B cell (primary cell): Measurements from ENCODE around the gene ZNRF2. TPM values are rescaled to one million over a fixed set of nuclear protein-coding genes. Genes with fewer than 3 reads are reported as not detected.

Experiments
- ATAC-seq: fragments of 200-7000 bp; cut with Tn5 transposase; one replicate; pipeline ENCODE4 v1.10.0; 2021; ENCODE audit warnings: low read depth, mild to moderate bottlenecking, moderate number of reproducible peaks, moderate library complexity
- CTCF ChIA-PET: fragments of 350-600 bp; sonication (Branson Sonifier 250); formaldehyde crosslinking; loops from one replicate; lab custom pipeline; 2021; ENCODE audit warnings: antibody characterized with exemption, inconsistent platforms; lab: Charles Lee
- POLR2A ChIA-PET: fragments of 350-600 bp; sonication (Branson Sonifier 250); formaldehyde crosslinking; loops from one replicate; lab custom pipeline; 2021; ENCODE audit warnings: antibody characterized with exemption; lab: Charles Lee
- DNase-seq: peaks from one replicate; pipeline ENCODE4 v3.0.0; 2013
- H2AFZ ChIP-seq: 2 replicates; pipeline ENCODE4 v1.6.1; 2012; ENCODE audit warnings: mild to moderate bottlenecking, low read depth, low read length; ENCODE audit not compliant: insufficient read depth, poor library complexity, severe bottlenecking
- H3K27ac ChIP-seq, 2 donors: 1 replicate in 1 of 2; 2 replicates in 1 of 2; pipeline ENCODE4 v1.5.1; 2012 to 2013; ENCODE audit warnings: low read length in 2 of 2, mild to moderate bottlenecking in 2 of 2, moderate library complexity in 1 of 2
- H3K27me3 ChIP-seq, 4 experiments: fragments of 200-600 bp in 1 of 4; sonication (generic) in 1 of 4; replicated peaks in 1 of 4; 1 replicate in 2 of 4; 2 replicates in 2 of 4; pipeline versions ENCODE4 v1.6.1 to v1.7.0; 2013 to 2016; ENCODE audit warnings: low read length in 3 of 4, mild to moderate bottlenecking in 2 of 4, mixed read lengths in 1 of 4, moderate library complexity in 1 of 4; ENCODE audit not compliant: insufficient read depth in 4 of 4, control insufficient read depth in 3 of 4; ENCODE audit errors: control extremely low read depth in 1 of 4
- H3K36me3 ChIP-seq, 2 experiments: replicated peaks in 1 of 2; 1 replicate in 1 of 2; 2 replicates in 1 of 2; pipeline versions ENCODE4 v1.6.1 to v1.7.1; 2013; ENCODE audit warnings: low read length in 1 of 2; ENCODE audit not compliant: insufficient read depth in 2 of 2, control insufficient read depth in 1 of 2; ENCODE audit errors: control extremely low read depth in 1 of 2, extremely low read depth in 1 of 2
- H3K4me1 ChIP-seq, 2 donors: fragments of 200-600 bp in 1 of 2; sonication (generic) in 1 of 2; 1 replicate in 1 of 2; 2 replicates in 1 of 2; pipeline versions ENCODE4 v1.5.1 to v1.6.1; 2013 to 2017; ENCODE audit warnings: low read length in 2 of 2; ENCODE audit not compliant: control insufficient read depth in 2 of 2, insufficient read depth in 2 of 2
- H3K4me2 ChIP-seq: replicated peaks from 2 replicates; pipeline ENCODE3; 2012; ENCODE audit warnings: mild to moderate bottlenecking, low read depth, low read length; ENCODE audit not compliant: poor library complexity, severe bottlenecking
- H3K4me3 ChIP-seq, 5 experiments: fragments of 200-600 bp in 1 of 5; sonication (generic) in 1 of 5; 1 replicate in 3 of 5; 2 replicates in 2 of 5; pipeline versions ENCODE4 v1.5.1 to v1.7.0; 2011 to 2016; ENCODE audit warnings: low read length in 4 of 5, mild to moderate bottlenecking in 4 of 5, low read depth in 2 of 5, control low read depth in 1 of 5, moderate library complexity in 1 of 5; ENCODE audit not compliant: insufficient read depth in 1 of 5; ENCODE audit errors: control extremely low read depth in 1 of 5, extremely low read depth in 1 of 5
- H3K79me2 ChIP-seq: fragments of 200-600 bp; sonication (generic); one replicate; pipeline ENCODE4 v1.6.0; 2016; ENCODE audit warnings: low read length; ENCODE audit not compliant: control insufficient read depth, insufficient read depth
- H3K9ac ChIP-seq: fragments of 200-600 bp; sonication (generic); 2 replicates; pipeline ENCODE4 v1.6.1; 2017; ENCODE audit warnings: mild to moderate bottlenecking, low read length, moderate library complexity
- H3K9me3 ChIP-seq, 3 donors: one replicate each; pipeline versions ENCODE4 v1.6.1 to v1.7.1; 2013; ENCODE audit warnings: low read length in 2 of 3; ENCODE audit not compliant: control insufficient read depth in 2 of 3, insufficient read depth in 1 of 3; ENCODE audit errors: control extremely low read depth in 1 of 3
- H4K20me1 ChIP-seq: 2 replicates; pipeline ENCODE4 v1.6.0; 2012; ENCODE audit warnings: mild to moderate bottlenecking, low read length; ENCODE audit not compliant: insufficient read depth, control insufficient read depth, poor library complexity, severe bottlenecking
- H3K27ac Mint-ChIP-seq: one replicate; pipeline ENCODE4 v1.8.0; 2021; ENCODE audit warnings: mixed read lengths
- H3K27me3 Mint-ChIP-seq: one replicate; pipeline ENCODE4 v1.8.0; 2021; ENCODE audit warnings: mixed read lengths
- H3K4me1 Mint-ChIP-seq: one replicate; pipeline ENCODE4 v1.8.0; 2021; ENCODE audit warnings: mixed read lengths
- H3K4me3 Mint-ChIP-seq: one replicate; pipeline ENCODE4 v1.8.0; 2021; ENCODE audit warnings: mixed read lengths
- H3K9me3 Mint-ChIP-seq: one replicate; pipeline ENCODE4 v1.8.0; 2022; ENCODE audit warnings: mixed read lengths; ENCODE audit not compliant: insufficient read depth
- CTCF ChIP-seq: fragments of 200-600 bp; IDR thresholded peaks from one replicate; pipeline ENCODE4 v1.8.0; 2022; ENCODE audit warnings: antibody characterized with exemption, mild to moderate bottlenecking
- EZH2 ChIP-seq: IDR thresholded peaks from 2 replicates; pipeline ENCODE4 v1.6.1; 2012; ENCODE audit warnings: borderline replicate concordance, low read depth, mild to moderate bottlenecking, moderate library complexity, low read length; ENCODE audit not compliant: insufficient read depth, poor library complexity, severe bottlenecking
- WGBS: methylation state at CpG from one replicate; pipeline ENCODE4 v1.1.5; 2013; ENCODE audit warnings: missing lambda C conversion rate; ENCODE audit not compliant: insufficient coverage; 5-methylcytosine and 5-hydroxymethylcytosine counted together
- intact Hi-C: fragments of 100-400 bp; cut with micrococcal nuclease; formaldehyde crosslinking; loops from one replicate; pipeline ENCODE4 v1.10.0; 2022
- polyA plus RNA-seq: library from polyadenylated mRNA; depleted of rRNA; stranded (reverse); fragments of >200 nt; gene quantifications from 2 replicates; pipeline ENCODE4 v1.2.3, GENCODE V29; 2012
- total RNA-seq, 2 donors: library from RNA; stranded (reverse); fragments of 120-200 nt in 1 of 2; gene quantifications; 1 replicate in 1 of 2; 2 replicates in 1 of 2; pipeline versions ENCODE4 v1.2.3 to v1.2.4, GENCODE V29; 2013 to 2022

ZNRF2 gene
- total and polyA plus RNA-seq, 2 donors (not counting 1 experiment from before 2014, with no cell fraction given), result 6.4 to 32.0 TPM

GRCh38 chr7:30321089-30321881 is 36.9 kb downstream of the ZNRF2 start:
- H3K4me3 ChIP-seq, result peak overlapping the region; percentile 11 to 51 (median 47)
- WGBS, result 0% methylated on average over 2 of the region's 8 CpGs
- peak overlapping the region; percentile 87 for H3K4me3 Mint-ChIP-seq

More at GRCh38 chr7:30321089-30321881, 36.9 kb downstream of the ZNRF2 start:
- no peaks in the 10 kb centered on the region for H3K27me3 ChIP-seq
- ChIA-PET POLR2A (interaction anchor here (0.7 to 2.1 kb wide), 3 partner anchors 9 to 68 kb away, joined by 3 to 18 read pairs (median 3); no protein-coding TSS in a partner anchor), CTCF (interaction anchor here (1.4 to 3.7 kb wide), 3 partner anchors 10 to 157 kb away, joined by 4 to 27 read pairs (median 6); no protein-coding TSS in a partner anchor)
- ATAC-seq (peak; percentile 24), DNase-seq (no peak)
- peak overlapping the region; percentile 87 to 94 for H3K27ac ChIP-seq
- Mint-ChIP-seq H3K4me1 (peaks cover 79% of the 10 kb centered on the region), H3K9me3 (no peaks in the 10 kb centered on the region), H3K27ac (peak overlapping the region; percentile 97), H3K27me3 (no peaks in the 10 kb centered on the region)
- H3K9me3 ChIP-seq, result no peaks in the 10 kb centered on the region
- peak overlapping the region; percentile 61 for H2AFZ ChIP-seq
- H3K79me2 ChIP-seq, result peaks cover 92% of the 10 kb centered on the region
- no peak for TF ChIP-seq EZH2
- TF ChIP-seq CTCF, result no peak
- peak overlapping the region; percentile 82 for H3K4me2 ChIP-seq
- peaks cover 29 to 46% of the 10 kb centered on the region in 2 donors for H3K4me1 ChIP-seq
- H4K20me1 ChIP-seq, result no peaks in the 10 kb centered on the region
- intact Hi-C loops, result loop anchor here (2.0 to 5.0 kb wide), 2 partner anchors 14 to 41 kb away; no protein-coding TSS in a partner anchor
- peak overlapping the region; percentile 76 for H3K9ac ChIP-seq
- H3K36me3 ChIP-seq, result no peaks in the 10 kb centered on the region
